ENCODE measurements around the gene DAGLB.
"Not testable (repeated sequence)": the region's sequence is repeated elsewhere in the genome, so short reads cannot be mapped to it uniquely, and the experiment has no call there.

Gene DAGLB

GRCh38 chr7:6460990-6461584 is 13.3 kb upstream of the DAGLB start:
- no peak for DNase-seq

DNA sequence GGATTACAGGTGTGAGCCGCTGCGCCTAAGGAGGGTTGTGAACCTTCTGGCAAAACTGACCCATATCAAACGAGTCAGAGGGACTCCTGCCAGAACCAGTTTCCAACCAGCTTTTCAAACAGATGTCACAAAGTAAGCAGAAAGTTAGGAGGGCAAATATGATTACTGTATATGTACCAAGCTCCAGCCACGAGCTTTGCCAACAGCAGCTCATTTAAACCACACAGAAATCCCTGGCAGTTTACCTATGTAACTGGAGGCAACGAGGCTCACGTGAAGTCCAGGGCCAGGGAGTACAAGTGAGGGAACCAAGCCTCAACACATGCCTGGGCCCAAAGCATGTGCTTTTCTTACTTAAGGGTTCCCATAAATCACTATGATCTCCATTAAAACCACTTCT is 12.5 kb upstream of the DAGLB start:
- no peak for DNase-seq

DNA sequence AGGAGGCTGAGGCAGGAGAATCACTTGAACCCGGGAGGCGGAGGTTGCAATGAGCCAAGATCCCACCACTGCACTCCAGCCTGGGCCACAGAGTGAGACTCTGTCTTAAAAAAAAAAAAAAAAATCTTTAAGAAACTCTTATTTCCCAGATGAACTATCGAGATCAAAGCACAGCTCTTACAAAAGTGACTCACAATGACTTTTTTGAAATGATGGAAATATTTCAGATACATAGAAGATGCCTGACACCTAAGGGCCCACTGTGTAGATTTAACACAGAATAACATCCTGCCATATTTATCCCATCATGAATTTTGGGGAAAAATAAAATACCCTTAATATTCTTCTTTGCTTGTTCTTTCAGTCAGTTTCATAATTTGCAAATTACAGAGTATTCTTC is 10.9 kb upstream of the DAGLB start:
- DNase-seq, result not testable (repeated sequence)

GRCh38 chr7:6453734-6454133 is 6.0 kb upstream of the DAGLB start:
- DNase-seq, result no peak

DNA sequence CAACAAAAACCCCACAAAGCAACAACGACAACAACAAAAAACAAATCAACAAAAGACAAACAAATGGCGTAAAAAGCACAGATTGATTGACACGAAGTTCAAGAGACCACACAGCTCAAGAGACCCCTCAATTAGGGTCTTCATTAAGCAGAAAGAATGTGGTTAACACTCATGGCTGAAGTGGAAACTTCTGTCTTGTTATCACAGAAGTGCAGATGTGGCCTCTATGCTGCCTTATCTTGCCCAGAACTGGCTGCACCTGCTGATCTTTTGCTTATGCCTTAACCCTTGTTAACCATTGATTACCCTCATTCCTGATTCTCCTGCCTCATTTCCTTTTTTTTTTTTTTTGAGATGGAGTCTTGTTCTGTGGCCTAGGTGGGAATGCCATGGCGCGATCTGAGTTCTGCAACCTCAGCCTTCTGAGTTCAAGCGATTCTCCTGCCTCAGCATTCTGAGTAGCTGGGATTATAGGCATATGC is 3.5 kb upstream of the DAGLB start:
- DNase-seq, result no peak

DNA sequence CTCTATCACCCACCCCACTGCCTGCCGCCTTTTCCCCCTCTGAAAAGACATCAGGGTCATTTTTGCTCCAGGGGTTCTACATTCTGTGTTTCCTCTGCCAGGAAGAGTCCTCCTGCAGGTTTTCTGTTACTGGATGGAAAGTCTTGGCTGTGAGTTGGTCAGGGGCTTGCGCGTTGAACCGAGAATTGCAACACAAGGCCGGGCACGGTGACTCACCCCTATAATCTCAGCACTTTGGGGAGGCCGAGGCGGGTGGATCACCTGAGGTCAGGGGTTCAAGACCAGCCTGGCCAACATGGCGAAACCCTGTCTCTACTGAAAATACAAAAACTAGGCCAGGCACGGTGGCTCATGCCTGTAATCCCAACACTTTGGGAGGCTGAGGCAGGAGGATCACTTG is 2.8 kb upstream of the DAGLB start:
- not testable (repeated sequence) for DNase-seq

DNA sequence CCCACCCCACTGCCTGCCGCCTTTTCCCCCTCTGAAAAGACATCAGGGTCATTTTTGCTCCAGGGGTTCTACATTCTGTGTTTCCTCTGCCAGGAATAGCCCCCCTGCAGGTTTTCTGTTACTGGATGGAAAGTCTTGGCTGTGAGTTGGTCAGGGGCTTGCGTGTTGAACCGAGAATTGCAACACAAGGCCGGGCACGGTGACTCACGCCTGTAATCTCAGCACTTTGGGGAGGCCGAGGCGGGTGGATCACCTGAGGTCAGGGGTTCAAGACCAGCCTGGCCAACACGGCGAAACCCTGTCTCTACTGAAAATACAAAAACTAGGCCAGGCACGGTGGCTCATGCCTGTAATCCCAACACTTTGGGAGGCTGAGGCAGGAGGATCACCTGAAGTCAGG is 2.1 kb upstream of the DAGLB start:
- not testable (repeated sequence) for DNase-seq

DNA sequence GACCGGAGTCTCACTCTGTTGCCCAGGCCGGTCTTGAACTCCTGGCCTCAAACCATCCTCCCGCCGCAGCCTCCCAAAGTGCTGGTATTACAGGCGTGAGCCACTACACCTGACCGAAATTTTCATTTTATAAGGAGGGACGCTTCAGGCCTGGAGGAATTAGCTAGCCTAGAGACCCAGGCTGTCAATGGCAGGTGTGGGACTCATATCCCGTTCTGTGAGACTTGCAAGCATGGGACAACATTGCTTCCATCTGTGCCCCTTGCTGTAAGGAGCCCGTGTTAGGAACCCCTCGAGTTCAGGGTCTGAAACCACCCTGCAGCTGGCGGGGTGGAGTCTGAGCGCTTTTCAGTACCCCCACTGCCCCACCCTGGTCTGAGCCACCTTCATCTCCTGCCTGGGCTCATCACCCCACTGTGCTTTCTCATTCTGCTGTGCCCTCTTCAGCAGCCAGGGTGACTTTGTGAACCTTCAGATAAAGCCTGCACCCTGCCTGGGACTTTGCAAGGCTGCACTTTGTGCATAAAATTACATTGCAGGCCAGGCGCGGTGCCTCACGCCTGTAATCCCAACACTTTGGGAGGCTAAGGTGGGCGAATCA is 1.3 kb upstream of the DAGLB start:
- DNase-seq, result no peak

DNA sequence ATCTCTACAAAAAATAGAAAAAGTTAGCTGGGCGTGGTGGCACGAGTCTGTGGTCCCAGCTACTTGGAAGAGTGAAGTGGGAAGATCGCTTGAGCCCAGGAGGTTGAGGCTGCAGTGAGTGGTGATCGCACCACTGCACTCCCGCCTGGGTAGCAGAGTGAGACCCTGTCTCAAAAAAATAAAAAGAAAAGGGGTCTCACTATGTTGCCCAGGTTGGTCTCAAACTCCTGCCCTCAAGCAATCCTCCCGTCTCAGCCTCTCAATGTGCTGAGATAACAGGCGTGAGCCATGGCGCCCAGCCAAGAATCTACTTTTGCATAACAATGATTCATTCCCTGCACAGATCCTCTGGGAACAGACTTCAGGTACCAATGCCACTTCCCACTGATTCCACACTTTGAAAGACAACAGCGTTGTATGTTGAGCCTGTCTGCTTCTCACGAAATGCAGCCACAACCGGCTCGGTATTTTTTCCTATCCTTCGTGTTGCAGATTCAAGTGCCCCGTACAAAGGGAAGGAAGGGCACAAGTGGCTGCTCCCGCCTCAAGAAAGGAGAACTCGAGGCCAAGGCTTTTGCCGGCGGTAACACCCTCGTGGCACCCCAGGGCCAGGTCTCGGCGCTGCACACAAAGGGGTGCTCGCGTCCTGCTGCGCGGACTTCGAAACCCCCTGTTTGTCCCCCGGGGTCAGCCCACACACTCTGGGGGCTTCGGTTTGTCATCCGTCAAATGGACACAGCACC is 745 bp downstream of the DAGLB start:
- peak in 1 of 2 experiments; percentile 18 for DNase-seq

GRCh38 chr7:6444516-6445269 is 3.1 kb downstream of the DAGLB start:
- no peak for DNase-seq

DNA sequence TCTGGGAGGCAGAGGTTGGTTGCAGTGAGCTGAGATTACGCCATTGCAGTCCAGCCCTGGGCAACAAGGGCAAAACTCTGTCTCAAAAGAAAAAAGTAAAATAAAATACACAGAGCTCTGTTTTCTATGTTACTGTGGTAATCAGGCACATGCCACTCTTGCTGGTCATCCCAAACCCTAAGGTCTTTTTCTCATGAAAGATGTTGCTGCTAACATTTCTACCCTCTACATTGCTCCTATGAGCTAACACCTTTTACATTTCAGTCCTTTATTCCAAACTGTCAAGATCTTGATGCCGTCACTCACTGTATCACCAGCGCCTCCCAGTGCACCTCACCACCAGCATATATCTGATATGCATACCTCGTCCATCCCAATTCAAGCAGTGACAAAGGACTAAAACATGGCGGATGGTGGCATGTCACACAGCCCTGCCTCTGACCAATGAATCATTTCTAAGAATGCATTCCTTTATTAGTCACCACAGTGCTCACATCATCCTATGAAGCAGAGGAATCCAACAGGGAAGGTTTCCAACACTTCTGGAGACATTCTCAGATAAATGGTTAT is 4.3 kb downstream of the DAGLB start:
- no peak for DNase-seq

- no peak for DNase-seq
These were observed 5.6 kb downstream of the DAGLB start for GRCh38 chr7:6442114-6442513.

GRCh38 chr7:6440381-6440780 is 7.4 kb downstream of the DAGLB start:
- DNase-seq, result no peak

GRCh38 chr7:6438427-6438826 is 9.3 kb downstream of the DAGLB start:
- DNase-seq, result no peak

- DNase-seq, result peak in 1 of 2 experiments; percentile 17
These were observed 10.5 kb downstream of the DAGLB start for GRCh38 chr7:6437251-6437650.

- peak in 1 of 2 experiments; percentile 15 for DNase-seq
These were observed 11.4 kb downstream of the DAGLB start for GRCh38 chr7:6436385-6436685.

- peak; percentile 85 to 86 for DNase-seq
These were observed 12.0 kb downstream of the DAGLB start for GRCh38 chr7:6435486-6436384.

DNA sequence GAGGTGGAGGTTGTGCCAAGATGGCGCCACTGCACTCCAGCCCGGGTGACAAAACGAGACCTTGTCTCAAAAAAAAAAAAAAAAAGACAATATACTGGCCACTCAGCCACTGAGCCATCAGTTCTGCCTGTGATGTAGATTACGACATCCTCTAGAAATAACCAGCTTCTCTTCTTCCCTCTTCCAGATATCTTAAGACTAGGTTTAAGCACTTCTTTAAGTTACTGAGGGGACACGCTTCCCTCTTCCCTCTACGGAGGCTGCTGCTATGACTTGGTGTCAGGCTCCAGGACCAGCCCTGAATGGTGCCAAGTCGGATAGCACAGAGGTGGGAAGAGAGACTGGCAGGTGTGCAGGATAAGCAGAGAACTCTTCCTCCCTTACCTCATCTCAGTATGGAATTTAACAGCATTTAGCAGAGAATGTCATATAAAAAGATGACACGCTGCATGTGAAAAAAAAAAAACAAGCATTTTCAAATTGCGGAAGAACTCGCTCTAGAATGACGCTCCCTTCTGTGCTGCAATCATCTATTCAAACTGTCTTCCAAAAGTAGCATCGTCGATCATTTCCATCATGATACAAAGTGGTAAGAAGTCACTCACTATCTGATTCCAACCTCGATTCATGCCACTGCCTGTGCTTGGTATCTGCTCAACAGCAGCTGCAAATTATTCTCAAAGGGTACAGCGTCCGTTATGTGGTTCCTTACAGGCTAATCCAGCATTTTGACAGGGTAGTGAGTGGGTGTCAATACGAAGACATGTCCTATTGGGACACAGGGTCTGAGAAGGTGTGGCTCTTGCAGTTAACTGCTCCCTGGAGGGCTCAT is 13.8 kb downstream of the DAGLB start:
- no peak for DNase-seq

DNA sequence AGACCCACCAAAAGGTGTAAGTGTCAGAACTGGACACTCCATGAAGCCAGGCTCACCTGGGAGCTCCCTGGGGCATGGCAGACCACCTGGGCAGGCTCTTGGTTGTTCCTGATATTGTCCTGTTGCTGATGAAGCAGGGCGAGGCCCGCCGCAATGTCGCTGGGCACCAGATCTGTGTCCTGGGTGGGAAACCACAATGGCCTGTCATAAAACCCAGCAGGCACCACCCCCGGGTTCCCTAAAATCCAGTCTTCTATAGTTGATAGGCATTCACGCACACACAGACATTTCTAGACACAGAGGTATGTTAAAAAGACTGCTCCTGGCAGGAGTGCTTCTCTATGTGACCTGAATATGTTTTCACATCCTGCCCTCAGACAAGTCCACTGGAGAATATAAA is 15.0 kb downstream of the DAGLB start:
- no peak for DNase-seq

GRCh38 chr7:6430974-6431373 is 16.8 kb downstream of the DAGLB start:
- no peak for DNase-seq

DNA sequence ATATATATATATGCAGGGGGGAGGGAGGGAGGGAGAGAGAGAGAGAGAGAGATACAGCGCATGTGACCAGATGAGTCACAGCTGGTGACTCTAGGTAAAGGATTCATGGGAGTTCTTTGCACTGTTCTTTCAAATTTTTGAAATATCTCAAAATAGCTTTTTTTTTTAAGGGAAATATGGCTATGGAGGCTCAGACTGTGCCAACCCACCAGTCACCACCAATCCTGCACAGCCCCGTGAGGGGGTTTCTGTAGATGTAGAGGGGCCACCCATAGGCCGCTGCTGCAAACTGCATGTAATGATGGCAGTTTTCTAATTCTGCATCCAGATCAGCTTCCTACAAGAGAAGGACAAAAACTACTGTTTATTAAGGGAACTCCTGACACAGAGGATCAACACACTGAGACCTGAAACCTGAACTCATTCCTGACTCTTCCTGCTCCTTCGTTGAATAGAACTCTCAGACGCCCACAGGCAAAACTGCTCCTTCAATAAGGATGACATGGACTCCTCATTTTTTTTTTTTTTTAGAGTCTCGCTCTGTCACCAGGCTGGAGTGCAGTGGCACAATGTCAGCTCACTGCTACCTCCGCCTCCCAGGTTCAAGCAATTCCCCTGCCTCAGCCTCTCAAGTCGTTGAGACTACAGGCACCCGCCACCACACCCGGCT is 17.3 kb downstream of the DAGLB start:
- DNase-seq, result no peak

Data from stimulated activated CD4-positive, alpha-beta T cell treated with anti-CD3 and anti-CD28 coated beads, Interleukin-4, amount 100 ng/mL, for 4 hours (primary cell).